ENCODE data around the gene TMEM184A. TPM values are rescaled to one million over a fixed set of nuclear protein-coding genes. Genes with fewer than 3 reads are reported as not detected.

Gene TMEM184A
- total RNA-seq, 1 experiment from 2014 or later: 0.11 TPM

DNA sequence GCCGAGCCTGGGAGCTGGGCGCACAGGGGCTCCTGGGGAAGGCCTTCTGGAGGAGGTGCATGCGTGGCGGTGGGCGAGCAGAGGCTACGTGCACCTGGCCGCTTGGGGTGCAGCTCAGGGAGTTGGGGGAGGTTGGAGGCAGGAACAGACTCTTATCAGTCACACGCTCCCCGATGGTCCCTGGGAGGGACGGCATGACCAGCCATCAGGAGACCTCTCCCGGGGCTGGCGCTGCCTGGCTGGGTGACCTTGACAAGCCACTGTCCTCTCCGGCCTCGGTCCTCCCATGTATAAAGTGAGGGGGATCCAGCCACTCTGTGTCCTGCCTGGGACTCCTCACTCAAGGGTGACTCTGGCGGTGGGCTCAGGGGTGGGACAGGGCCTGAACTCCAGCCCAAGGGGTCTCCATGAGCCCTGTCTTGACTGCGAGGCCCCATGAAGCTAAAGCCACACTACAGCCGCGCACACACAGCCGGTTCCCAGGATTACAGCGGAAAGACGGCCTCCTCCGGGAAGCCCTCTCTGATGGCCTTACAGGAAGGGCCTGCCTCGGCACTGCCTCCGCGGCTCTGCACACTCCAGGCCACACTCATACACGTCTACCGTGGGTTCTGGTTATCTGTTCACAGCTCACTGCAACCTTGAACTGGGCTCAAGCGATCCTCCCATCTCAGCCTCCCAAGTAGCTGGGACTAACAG is 2.3 kb downstream of the TMEM184A start:
- DNase-seq (ENCODE audit: low read depth): no peak

DNA sequence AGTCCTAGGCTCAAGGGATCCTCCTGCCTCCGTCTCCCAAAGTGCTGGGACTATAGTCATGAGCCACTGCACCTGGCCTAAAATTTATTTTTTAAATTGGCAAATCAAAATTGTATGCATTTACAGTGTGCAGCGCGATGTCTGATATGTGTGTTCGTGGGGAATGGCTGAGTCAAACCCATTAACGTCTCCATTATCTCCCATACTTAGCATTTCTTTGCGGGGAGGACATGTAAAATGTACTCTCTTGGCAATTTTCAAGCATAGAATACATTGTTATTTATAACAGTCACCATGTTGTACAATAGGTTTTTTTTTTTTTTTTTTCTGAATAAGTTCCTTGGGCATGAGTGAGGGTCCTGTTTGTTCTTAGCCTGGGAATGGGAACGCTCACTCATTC is 3.8 kb downstream of the TMEM184A start:
- no peak for DNase-seq (ENCODE audit: low read depth)

DNA sequence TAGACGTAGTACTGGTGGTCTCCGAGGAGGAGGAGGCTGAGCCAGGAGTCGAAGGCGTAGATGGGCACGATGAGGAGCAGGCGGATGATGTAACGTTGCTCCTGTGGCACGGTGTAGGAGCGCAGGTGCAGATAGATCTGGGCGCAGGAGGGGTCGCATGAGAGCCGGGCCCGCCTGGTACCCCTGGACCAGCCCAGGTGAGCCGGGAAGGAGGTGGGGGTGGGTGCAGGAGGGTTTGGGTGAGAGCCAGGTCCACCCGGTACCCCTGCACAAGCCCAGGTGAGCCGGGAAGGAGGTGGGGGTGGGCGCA is 5.2 kb downstream of the TMEM184A start:
- DNase-seq (ENCODE audit: low read depth): no peak

DNA sequence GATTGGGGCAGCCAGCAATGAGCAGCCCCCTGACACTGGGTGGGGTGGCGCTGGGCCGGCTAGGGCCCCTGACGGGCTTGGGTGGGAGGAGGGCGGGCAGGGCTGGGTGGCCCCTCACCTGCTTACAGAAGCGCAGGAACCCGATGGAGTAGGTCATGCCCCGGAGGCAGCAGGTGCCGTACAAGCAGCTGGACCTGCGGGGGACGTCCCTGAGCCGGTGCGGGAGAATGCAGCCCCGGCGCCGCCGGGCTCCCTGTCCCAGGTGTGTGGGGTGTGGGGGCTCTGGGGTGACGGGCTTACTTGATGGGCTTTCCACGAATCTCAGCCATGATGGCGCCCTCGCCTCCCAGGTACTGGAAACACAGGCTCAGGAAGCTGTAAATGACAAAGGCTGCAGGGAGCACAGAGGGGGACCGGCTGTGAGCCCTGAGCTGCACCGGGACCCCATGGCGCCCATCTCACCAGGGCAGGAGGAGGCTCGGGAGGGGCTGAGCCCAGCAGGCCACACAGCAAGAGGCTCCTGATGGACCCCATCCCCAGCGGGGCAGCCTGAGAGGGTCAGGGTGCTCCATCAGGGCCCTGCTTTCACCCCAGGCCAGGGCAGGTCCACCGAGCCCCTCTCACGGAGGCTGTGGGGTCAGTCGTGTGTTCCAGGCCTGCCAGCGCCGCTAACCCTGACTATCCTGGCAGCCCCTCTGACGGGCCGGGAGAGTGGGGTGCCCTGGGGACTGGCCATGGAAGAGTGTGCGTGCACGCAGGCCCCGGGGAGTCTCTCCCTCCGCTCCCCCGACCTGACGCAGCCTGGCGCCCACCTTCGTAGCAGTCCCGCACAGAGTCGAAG is 5.8 kb downstream of the TMEM184A start:
- no peak for DNase-seq (ENCODE audit: low read depth)

DNA sequence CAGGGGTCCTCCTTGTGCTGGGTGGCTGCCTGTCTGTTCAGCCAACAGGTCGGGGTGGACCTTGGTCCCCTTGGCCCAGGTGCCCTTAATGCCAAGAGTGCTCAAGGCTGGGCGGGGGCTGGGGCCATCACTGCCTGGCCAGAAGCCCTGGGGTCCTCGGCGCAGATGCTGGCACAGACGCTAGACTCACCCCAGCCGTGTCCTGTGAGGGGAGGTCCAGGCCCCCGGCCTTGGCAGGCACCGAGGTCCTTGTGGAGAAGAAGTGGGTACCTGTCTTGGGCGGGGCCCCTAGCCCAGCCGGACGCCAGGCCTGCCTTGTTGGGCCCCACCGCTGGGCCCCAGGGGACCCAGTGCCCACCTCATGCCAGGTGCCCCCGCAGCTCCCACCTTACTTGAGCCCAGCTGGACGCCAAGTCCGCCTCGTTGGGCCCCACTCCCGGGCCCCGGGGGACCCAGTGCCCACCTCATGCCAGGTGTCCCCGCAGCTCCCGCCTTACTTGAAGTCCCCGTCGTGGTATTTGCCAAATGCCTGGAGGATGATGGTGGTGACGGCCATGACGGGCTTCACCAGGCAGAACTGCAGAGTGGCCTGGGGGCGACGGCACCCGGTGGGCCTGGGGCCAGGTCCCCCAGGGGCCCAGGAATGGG is 6.5 kb downstream of the TMEM184A start:
- no peak for DNase-seq (ENCODE audit: low read depth)

DNA sequence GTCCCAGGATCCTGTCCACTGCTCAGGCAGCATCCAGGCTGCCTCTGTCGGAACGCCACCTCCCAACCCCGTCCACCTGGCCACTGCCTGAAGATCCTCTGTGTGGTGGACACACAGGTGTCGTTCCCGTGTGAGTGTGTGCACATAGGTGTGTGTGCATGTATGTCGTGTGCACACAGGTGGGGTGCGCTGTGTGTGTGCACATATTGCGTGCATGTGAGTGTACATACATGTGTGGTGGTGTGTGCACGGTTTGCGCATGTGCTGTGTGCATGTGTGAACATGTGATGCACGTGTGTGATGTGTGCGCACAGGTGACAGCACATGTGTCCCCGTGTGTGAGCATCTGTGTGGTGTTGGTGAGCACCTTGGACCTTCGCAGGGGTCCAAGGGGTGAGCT is 7.1 kb downstream of the TMEM184A start:
- no peak for DNase-seq (ENCODE audit: low read depth)

DNA sequence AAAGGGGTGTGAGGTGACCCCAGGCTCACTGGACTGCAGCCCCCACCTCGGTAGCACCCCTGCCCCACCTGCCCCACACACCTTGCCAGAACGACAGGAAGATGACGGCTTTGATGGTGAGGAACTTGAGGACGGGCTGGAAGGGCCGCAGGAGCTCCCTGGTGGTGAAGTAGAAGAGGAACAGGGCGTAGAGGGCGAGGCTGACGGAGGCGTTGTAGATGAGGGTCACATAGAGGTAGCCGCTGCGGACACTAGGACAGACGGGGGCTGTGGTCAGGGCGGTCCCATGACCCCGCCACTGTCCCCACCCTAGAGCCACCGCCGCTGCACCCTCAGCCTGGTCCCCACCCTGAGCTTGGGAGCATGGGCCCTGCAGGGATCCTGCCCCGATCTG is 7.6 kb downstream of the TMEM184A start:
- DNase-seq (ENCODE audit: low read depth): no peak

DNA sequence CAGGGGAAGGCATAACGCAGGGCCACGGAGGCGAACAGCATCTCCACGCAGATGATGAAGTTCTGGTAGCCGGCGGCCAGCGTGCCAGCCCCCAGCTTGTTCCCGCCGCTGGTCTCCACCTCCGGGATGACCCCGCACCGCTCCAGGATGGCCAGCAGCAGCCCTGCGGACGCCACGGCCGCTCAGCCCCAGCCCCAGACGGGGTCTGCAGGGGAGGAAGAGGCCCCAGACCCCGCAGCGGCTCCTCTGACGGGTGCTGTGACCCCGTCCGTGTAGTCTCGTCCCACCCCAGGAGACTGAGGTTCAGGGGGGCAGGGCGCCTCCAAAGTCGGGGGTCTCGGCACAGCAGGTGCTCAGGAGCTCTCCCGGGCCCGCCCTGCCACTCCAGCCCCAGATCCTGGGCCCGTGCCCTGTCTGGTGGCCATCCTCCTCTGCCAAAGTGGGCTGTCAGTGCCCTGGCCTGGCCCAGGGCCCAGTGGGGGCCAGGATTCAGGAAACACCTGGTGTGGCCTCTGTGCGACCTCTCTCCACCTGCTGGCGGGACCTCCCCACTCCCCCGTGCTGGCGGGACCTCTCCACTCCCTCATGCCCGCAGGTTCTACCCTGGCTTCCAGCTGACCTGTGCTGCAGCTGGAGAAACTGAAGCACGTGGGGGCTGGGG is 8.1 kb downstream of the TMEM184A start:
- DNase-seq (ENCODE audit: low read depth): no peak

DNA sequence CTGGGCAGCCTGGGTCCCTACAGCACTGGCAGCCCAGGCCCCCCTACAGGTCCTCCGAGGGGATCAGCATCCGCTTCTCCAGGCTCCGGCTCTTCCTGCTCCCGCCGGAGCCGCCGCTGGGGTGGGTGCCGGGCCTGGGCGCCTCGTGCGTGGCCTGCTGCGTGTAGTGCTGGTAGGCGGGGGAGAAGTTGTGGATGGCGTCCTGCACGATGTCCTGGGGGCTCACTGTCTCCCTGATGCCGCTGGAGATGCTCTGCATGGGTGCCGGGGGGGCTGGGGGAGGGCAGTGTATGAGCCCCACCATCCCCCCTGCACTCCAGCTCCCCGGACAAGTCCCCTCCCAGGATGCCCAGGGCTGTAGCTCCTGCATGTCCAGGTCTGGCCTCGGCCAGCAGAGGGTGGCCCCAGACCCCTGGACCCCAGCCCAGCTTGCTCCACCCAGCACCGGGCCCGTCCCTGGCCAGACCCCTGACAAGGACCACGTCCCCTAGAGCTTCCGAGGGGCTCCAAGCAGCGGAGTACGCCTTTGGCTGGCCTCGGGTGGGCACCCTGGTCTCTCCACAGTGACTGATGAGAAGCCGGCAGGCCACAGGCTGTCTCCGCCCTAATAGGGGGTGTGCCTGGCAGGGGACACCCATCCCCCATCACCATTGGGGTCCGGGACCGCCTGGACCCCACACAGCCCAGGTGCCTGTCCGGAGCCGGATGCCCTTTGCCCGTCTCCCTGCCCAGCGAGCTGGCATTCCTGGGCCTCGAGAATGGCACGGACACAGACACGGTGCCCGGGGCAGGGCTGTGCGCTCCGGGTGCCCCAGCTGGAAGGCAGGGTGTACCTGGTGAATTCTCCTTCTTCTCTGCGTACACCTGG is 8.9 kb downstream of the TMEM184A start:
- DNase-seq (ENCODE audit: low read depth): no peak

DNA sequence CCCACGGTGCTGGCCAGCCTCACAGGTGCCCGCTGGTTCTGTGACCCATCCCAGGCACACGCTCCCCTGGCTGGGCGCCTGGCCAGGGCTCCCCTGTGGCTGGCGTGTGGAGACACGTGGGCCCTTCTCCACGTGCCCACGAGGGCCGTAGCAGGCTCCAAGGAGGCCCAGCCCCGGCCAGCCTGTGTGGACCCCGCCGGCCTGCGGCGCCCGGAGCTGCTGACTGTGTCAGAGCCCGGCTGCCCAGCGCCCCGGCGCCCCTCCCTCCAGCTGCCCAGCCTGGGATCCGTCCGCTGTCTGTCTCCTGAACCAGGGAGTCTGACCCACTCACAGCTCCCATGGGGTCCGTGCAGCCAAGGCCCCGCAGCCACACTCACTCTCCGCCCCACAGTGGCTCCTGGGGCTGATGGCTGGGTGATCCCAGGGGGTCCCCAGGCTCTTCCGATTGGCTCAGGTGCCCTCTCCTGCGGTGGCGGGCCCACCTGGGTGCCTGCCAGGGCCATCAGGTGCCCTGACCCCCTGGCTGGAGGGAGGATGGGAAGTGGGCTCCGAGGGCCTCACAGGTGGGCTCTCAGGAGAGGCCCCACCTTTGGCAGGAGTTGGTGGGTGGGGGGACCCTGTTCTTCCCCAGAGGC is 9.6 kb downstream of the TMEM184A start:
- no peak for DNase-seq (ENCODE audit: low read depth)

DNA sequence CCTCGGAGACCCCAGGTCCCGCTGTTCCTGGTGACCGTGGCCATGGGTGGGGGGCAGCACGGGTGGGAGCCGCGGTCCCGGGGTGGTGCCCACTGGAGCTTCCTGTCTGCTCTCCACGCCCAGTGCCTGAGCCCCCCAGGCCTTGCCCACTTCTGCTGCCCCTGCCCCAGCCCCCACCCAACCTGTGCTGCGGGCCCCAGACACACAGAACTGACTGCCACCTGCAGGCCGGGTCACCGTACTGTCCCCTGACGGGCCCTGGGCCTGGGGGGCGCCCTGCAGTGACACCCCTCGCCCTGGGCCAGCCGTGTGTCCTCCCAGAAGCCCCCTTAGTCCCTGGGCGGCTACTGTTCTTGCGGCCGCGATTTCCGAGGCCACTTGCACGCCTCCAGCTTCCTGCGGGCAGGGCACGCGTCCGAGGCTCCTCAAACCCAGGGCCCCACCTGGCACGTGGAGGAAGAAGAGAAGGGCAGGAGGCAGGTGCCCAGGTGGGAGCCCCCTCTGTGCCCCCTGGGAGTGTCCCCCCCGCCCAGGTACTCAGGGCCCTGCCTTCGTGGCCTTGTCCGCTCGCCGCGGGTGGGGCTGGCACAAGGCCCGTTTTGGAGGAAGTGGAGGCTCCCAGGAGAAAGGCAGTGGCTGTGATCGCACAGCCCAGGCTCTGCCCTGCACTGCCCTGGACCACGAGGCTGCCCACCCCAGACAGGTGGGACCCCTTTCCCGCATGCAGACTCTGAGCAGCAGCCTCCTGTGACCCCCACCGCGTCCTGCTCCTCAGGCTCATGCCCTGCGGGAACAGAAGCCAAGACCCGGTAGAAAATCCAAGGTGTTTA is 10.4 kb downstream of the TMEM184A start:
- DNase-seq (ENCODE audit: low read depth): no peak

DNA sequence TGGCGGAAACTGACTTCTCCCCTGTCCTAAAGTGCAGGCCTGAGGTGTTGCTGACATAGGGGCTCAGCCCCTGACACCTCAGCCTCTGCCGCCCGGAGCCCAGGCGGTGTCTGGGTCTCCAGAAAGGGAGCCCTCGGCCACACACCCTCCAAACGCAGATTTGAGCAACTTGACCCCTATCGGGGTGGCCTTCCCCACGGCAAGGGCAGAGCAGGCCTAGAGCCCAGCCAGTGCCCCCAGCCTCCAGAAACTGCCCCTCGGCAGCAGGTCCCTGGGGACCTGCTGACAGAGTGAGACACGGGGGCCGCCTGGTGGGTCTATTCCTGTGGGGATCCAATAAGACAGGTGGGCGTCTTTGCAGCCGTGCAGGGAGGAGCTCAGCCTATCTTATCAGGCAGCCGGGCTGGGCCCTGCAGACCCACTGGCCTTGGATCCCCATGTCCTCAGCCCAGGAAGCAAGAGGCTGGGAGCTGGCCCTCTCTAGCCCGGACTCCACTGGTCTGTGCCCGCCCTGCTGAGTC is 11.0 kb downstream of the TMEM184A start:
- no peak for DNase-seq (ENCODE audit: low read depth)

DNA sequence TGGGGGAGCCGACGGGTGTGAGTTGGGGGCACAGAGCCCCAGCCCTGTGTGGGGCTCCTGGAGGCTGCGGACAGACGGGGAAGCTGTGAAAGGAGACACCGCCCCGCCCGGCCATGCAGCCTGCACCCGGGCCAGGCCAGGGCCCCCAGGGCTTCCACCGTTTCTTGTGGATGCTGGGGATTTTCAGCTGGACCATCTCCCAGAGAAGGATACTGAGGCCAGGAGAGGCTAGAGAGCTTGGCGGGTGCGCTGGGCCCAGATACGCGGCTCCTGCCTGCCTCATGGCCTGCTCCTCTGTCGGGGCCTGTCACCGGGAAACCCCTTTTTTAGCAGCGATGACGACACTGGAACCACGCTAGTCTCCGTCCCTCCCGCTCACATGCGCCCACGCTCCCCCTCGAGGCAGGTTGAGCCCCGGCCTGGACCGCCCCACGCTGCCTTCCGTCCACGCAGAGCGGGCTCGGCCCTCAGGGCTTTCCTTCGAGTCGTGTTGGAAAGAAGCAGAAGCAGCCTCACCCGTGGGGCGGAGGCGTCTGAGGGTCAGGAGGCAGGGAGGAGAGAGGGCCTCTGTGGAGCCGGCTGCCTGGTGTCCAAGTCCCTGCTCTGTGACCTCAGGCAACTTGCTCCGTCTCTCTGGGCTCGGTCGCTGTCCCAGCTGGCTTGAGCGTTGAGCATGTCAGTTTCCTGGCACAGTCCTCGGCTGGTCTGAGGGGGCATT is 11.7 kb downstream of the TMEM184A start:
- DNase-seq (ENCODE audit: low read depth): no peak

DNA sequence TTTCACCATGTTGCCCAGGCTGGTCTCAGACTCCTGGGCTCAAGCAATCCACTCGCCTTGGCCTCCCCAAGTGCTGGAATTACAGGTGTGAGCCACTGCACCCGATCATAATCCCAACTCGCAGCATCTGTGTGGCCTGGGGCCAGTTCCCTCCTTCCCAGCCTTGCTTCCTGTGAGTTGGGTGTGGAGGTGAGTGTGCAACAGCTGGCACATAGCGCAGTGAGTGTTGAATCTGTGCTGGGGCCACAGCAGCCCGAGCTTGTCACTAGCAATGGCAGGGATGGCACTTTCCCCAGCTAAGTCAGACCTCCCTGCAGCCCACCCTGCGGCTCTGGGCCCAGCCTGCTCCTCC is 12.2 kb downstream of the TMEM184A start:
- no peak for DNase-seq (ENCODE audit: low read depth)

DNA sequence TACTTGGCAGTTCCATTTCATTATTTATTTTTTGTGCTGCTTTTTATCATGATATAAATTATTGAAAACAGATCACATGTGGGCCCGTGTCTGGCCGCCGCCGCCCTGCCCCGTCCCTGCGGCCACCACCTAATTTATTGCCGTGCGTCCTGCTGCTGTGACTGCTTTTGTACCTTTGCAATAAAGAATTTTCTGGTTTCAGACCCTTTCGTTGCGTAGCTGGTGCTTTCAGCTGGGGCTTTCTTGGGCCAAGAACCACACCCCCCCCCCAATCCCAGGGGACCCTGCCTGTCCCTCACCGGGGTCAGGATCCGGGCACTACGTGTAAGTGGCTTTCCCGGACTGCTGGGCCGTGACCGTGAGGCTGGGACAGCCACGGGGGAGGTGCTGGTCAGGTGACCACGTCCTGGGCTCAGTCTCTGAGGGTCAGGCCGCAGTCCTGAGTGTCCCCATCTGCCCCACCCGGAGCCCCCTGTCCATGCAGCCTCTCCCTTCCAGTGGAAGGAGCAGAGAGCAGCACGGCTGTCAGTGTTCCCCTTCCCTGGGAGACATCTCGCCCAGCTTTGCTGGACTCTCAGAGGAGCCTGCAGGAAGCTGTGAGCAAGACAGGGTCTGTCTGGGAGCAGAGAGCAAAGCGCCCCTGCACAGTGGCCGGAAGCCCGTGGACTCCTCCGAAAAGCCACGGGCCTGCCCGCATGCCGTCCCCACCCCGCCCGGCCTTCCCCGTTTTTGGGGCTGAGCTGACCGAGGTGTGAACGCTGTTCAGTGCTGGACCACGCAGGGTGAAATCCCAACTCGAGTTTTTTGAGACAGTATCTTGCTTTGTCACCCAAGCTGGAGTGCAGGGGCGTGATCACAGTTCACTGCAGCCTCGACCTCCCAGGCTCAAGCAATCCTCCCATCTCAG is 12.9 kb downstream of the TMEM184A start:
- no peak for DNase-seq (ENCODE audit: low read depth)

DNA sequence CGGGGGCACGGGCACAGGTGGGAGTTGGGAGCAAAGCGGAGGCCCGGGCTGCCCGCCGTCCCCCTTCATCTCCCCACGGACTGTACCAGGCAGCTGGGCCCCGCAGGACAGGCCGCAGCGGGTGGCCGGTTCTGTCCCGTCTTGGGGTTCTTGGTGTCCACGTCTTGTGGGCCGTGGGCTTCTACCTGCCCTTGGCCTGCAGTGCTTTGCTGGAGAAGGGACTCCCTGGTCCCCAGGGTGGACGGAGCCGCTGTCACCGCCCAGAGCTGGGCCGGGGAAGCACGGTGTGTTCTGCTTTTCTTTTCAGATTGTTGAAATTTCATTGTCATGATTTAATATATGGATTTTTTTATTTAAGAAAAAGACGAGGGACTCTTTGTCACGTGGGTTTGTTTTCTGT is 13.7 kb downstream of the TMEM184A start:
- no peak for DNase-seq (ENCODE audit: low read depth)

DNA sequence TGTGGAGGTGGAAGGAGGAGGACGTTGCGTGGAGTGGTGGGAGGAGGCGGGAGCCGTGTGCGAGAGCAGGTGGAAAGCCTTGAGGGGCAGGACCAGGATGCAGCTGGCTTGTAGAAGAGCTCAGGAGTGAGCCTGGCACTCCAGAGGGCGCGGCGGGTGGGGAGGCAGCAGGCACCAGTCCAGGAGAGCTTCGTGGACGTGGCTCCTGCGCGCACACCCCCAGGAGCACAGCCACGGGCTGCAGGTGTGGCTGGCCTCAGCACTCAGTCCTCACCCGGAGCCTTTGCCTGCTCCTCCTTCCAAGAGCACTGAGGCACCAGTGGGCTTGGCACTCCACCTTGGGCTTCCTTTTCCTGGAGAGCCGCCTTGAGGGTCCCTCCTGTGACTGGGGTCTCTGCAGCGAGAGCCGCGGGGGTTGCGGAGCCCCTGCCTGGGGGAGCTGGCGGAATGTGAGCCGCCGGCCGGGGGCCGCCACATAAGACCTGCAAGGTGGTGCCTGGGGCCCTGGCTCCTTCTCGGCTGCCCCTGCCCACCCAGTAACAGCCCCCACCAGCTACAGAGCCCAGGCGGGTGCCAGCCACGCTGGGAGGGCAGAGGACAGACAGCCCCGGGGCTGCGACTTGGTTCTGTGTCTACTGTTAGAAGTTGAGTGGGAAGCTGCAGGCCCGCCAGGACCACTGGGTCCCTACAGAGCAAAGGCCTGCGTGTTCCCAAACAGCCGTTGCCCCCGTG is 14.4 kb downstream of the TMEM184A start:
- DNase-seq (ENCODE audit: low read depth): no peak
